ENCODE data around the gene ACOT8.
"Not testable (repeated sequence)": the region's sequence is repeated elsewhere in the genome, so short reads cannot be mapped to it uniquely, and the experiment has no call there.

DNA sequence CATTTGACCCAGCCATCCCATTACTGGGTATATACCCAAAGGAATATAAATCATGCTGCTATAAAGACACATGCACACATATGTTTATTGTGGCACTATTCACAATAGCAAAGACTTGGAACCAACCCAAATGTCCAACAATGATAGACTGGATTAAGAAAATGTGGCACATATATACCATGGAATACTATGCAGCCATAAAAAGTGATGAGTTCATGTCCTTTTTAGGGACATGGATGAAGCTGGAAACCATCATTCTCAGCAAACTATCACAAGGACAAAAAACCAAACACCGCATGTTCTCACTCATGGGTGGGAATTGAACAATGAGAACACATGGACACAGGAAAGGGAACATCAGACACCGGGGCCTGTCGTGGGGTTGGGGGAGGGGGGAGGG, 59.2 kb downstream of the ACOT8 start:
- TF ChIP-seq, protein P1, sequence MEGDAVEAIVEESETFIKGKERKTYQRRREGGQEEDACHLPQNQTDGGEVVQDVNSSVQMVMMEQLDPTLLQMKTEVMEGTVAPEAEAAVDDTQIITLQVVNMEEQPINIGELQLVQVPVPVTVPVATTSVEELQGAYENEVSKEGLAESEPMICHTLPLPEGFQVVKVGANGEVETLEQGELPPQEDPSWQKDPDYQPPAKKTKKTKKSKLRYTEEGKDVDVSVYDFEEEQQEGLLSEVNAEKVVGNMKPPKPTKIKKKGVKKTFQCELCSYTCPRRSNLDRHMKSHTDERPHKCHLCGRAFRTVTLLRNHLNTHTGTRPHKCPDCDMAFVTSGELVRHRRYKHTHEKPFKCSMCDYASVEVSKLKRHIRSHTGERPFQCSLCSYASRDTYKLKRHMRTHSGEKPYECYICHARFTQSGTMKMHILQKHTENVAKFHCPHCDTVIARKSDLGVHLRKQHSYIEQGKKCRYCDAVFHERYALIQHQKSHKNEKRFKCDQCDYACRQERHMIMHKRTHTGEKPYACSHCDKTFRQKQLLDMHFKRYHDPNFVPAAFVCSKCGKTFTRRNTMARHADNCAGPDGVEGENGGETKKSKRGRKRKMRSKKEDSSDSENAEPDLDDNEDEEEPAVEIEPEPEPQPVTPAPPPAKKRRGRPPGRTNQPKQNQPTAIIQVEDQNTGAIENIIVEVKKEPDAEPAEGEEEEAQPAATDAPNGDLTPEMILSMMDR (IDR thresholded peaks at IDR 0.05; ENCODE audit: low read depth, low read length), result not testable (repeated sequence)
- not testable (repeated sequence) for TF ChIP-seq EZH2phosphoT487 (IDR thresholded peaks at IDR 0.05; ENCODE audit: low read depth)
